H9 (cell line): ENCODE measurements around the gene PLCXD3. TPM values are rescaled to one million over a fixed set of nuclear protein-coding genes. Genes with fewer than 3 reads are reported as not detected.

Source experiments
- DNase-seq: peaks from one replicate; pipeline ENCODE4 v3.0.0-alpha.2; 2017
- H2AFZ ChIP-seq: one replicate; pipeline ENCODE4 v1.6.1; 2013; ENCODE audit warnings: mild to moderate bottlenecking, low read length, control low read depth, moderate library complexity
- H2AK5ac ChIP-seq: 2 replicates; pipeline ENCODE4 v1.6.1; 2013; ENCODE audit warnings: low read length, control low read depth, mixed read lengths; ENCODE audit not compliant: insufficient read length
- H2BK120ac ChIP-seq: one replicate; pipeline ENCODE4 v1.6.1; 2013; ENCODE audit warnings: low read depth, mild to moderate bottlenecking, low read length, control low read depth, inconsistent platforms; ENCODE audit not compliant: poor library complexity, severe bottlenecking
- H2BK12ac ChIP-seq: 2 replicates; pipeline ENCODE4 v1.6.1; 2013; ENCODE audit warnings: low read length, control low read depth, mixed read lengths, low read depth; ENCODE audit not compliant: insufficient read length
- H2BK15ac ChIP-seq: 2 replicates; pipeline ENCODE4 v1.6.1; 2013; ENCODE audit warnings: low read depth, low read length, control low read depth
- H2BK20ac ChIP-seq: one replicate; pipeline ENCODE4 v1.6.1; 2013; ENCODE audit warnings: low read depth, mild to moderate bottlenecking, low read length, control low read depth, inconsistent platforms; ENCODE audit not compliant: poor library complexity, severe bottlenecking
- H2BK5ac ChIP-seq: 2 replicates; pipeline ENCODE4 v1.6.1; 2013; ENCODE audit warnings: low read length, control low read depth, mixed read lengths; ENCODE audit not compliant: insufficient read length
- H3K14ac ChIP-seq: 2 replicates; pipeline ENCODE4 v1.6.1; 2013; ENCODE audit warnings: low read length, control low read depth; ENCODE audit not compliant: insufficient read depth
- H3K18ac ChIP-seq: 2 replicates; pipeline ENCODE4 v1.6.1; 2013; ENCODE audit warnings: low read depth, mild to moderate bottlenecking, mixed read lengths, low read length, control low read depth; ENCODE audit not compliant: insufficient read length
- H3K23ac ChIP-seq: 2 replicates; pipeline ENCODE4 v1.6.1; 2013; ENCODE audit warnings: low read length, control low read depth, mixed read lengths, low read depth; ENCODE audit not compliant: insufficient read length
- H3K23me2 ChIP-seq: 2 replicates; pipeline ENCODE4 v1.6.1; 2013; ENCODE audit warnings: low read depth, mild to moderate bottlenecking, mixed read lengths, low read length, control low read depth; ENCODE audit not compliant: insufficient read length, poor library complexity, severe bottlenecking
- H3K27ac ChIP-seq: 2 replicates; pipeline ENCODE4 v1.5.1; 2013; ENCODE audit warnings: low read length, control low read depth, mixed read lengths, low read depth; ENCODE audit not compliant: insufficient read length
- H3K27me3 ChIP-seq: 2 replicates; pipeline ENCODE4 v1.6.1; 2013; ENCODE audit warnings: low read length, control low read depth, inconsistent platforms; ENCODE audit not compliant: insufficient read depth
- H3K4ac ChIP-seq: 2 replicates; pipeline ENCODE4 v1.6.1; 2013; ENCODE audit warnings: low read depth, mild to moderate bottlenecking, control low read depth, inconsistent platforms, low read length, moderate library complexity
- H3K4me1 ChIP-seq: 2 replicates; pipeline ENCODE4 v1.6.1; 2013; ENCODE audit warnings: low read length, control low read depth, inconsistent platforms; ENCODE audit not compliant: insufficient read depth
- H3K4me2 ChIP-seq: 2 replicates; pipeline ENCODE4 v1.6.1; 2013; ENCODE audit warnings: low read length, control low read depth, mixed read lengths; ENCODE audit not compliant: insufficient read length, insufficient read depth
- H3K56ac ChIP-seq: 2 replicates; pipeline ENCODE4 v1.6.1; 2013; ENCODE audit warnings: low read depth, mild to moderate bottlenecking, mixed read lengths, low read length, control low read depth; ENCODE audit not compliant: insufficient read length
- H3K79me1 ChIP-seq: 2 replicates; pipeline ENCODE4 v1.6.1; 2013; ENCODE audit warnings: low read depth, mild to moderate bottlenecking, moderate library complexity, low read length, control low read depth, inconsistent platforms; ENCODE audit not compliant: insufficient read depth, poor library complexity, severe bottlenecking
- H3K79me2 ChIP-seq: 2 replicates; pipeline ENCODE4 v1.6.1; 2013; ENCODE audit warnings: low read length, control low read depth, inconsistent platforms; ENCODE audit not compliant: insufficient read depth
- H3K9ac ChIP-seq: 2 replicates; pipeline ENCODE4 v1.6.1; 2013; ENCODE audit warnings: low read length, control low read depth, mixed read lengths; ENCODE audit not compliant: insufficient read length; ENCODE audit errors: extremely low read depth
- H3K9me3 ChIP-seq: one replicate; pipeline ENCODE4 v1.6.1; 2013; ENCODE audit warnings: low read depth, low read length, inconsistent platforms; ENCODE audit not compliant: control insufficient read depth
- H3T11ph ChIP-seq: one replicate; pipeline ENCODE4 v1.6.1; 2013; ENCODE audit warnings: mild to moderate bottlenecking, low read length, control low read depth, inconsistent platforms
- H4K20me1 ChIP-seq: one replicate; pipeline ENCODE4 v1.6.1; 2013; ENCODE audit not compliant: control insufficient read depth, insufficient read length, insufficient read depth
- H4K5ac ChIP-seq: 2 replicates; pipeline ENCODE4 v1.6.1; 2013; ENCODE audit warnings: low read depth, mild to moderate bottlenecking, mixed read lengths, low read length, control low read depth; ENCODE audit not compliant: insufficient read length
- H4K8ac ChIP-seq: replicated peaks from 2 replicates; pipeline ENCODE4 v1.6.1; 2013; ENCODE audit warnings: low read length, control low read depth, mixed read lengths, low read depth; ENCODE audit not compliant: insufficient read length
- H4K91ac ChIP-seq: 2 replicates; pipeline ENCODE4 v1.6.1; 2013; ENCODE audit warnings: low read depth, mild to moderate bottlenecking, moderate library complexity, mixed read lengths, low read length, control low read depth; ENCODE audit not compliant: insufficient read length
- H3K27ac Mint-ChIP-seq, 3 experiments: 2 replicates in 2 of 3; 3 replicates in 1 of 3; pipeline ENCODE4 v1.8.0; 2020 to 2021; ENCODE audit warnings: mixed read lengths in 3 of 3, mild to moderate bottlenecking in 1 of 3, moderate library complexity in 1 of 3
- H3K27me3 Mint-ChIP-seq: 2 replicates; pipeline ENCODE4 v1.8.0; 2021; ENCODE audit warnings: low read depth, mild to moderate bottlenecking, moderate library complexity, mixed read lengths
- H3K36me3 Mint-ChIP-seq, 3 experiments: 2 replicates in 2 of 3; 3 replicates in 1 of 3; pipeline ENCODE4 v1.8.0; 2020 to 2021; ENCODE audit warnings: low read depth in 3 of 3, mixed read lengths in 3 of 3; ENCODE audit not compliant: insufficient read depth in 1 of 3
- H3K4me1 Mint-ChIP-seq, 2 experiments: 2 replicates each; pipeline ENCODE4 v1.8.0; 2020; ENCODE audit warnings: mixed read lengths in 2 of 2
- H3K4me3 Mint-ChIP-seq, 2 experiments: 2 replicates in 1 of 2; 3 replicates in 1 of 2; pipeline ENCODE4 v1.8.0; 2020 to 2021; ENCODE audit warnings: mild to moderate bottlenecking in 2 of 2, mixed read lengths in 2 of 2, moderate library complexity in 1 of 2
- H3K9me3 Mint-ChIP-seq, 2 experiments: 2 replicates in 1 of 2; 3 replicates in 1 of 2; pipeline ENCODE4 v1.8.0; 2020; ENCODE audit warnings: mild to moderate bottlenecking in 2 of 2, mixed read lengths in 2 of 2, moderate library complexity in 1 of 2
- WGBS: extraction: QIAGEN DNeasy Blood & Tissue Kit; methylation state at CpG from one replicate; pipeline ENCODE4 v1.1.7; 2013; ENCODE audit warnings: missing lambda C conversion rate, low lambda C conversion rate, mixed read lengths; ENCODE audit not compliant: insufficient read length; ENCODE audit errors: extremely low coverage; 5-methylcytosine and 5-hydroxymethylcytosine counted together
- total RNA-seq: library from RNA; stranded (reverse); gene quantifications from 2 replicates; pipeline ENCODE4 v1.2.1, GENCODE V29; 2021
- TF ChIP-seq, protein P1 (sequence below): fragments of 200-600 bp; sonication (generic); conservative IDR thresholded peaks from 3 replicates; pipeline ENCODE4 v1.8.0; 2021; ENCODE audit warnings: antibody characterized with exemption, mild to moderate bottlenecking

The PLCXD3 gene
- total RNA-seq, 1 experiment from 2014 or later, result not detected

DNA sequence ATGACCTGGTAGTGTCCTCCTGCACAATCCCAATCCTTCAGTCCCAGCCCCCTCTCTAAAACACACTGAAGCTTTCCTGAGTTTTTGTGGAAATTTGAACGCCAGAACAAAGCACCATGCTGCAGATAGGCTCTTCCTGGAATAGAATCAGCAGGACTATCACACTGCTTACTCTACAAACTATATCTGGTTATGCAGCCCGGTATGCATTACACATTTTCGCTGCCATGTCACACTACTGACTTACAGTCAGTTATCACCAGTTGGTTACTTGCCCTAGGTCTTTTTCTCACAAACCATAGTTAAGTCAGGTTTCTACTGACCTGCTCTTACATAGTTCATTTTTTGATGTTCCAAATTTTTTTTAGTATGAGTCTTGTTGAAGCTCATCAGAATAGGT is 24.9 kb downstream of the PLCXD3 start:
- H3K18ac ChIP-seq, result no peak overlapping the region
- no peaks in the 10 kb centered on the region for H3K79me2 ChIP-seq
- H2AFZ ChIP-seq, result no peak overlapping the region
- no peak overlapping the region for H3K56ac ChIP-seq
- no peaks in the 10 kb centered on the region for H3K27me3 ChIP-seq
- no peaks in the 10 kb centered on the region for H3K9me3 ChIP-seq
- no peak overlapping the region for H3T11ph ChIP-seq
- H3K4me1 ChIP-seq, result no peaks in the 10 kb centered on the region
- no peak overlapping the region for H3K4me2 ChIP-seq
- no peak overlapping the region for H2BK12ac ChIP-seq
- Mint-ChIP-seq H3K9me3 (peaks cover 0 to 2% of the 10 kb centered on the region in 2 experiments; a peak in 2 of 5 replicates), H3K27ac (no peak overlapping the region), H3K27me3 (peaks cover 4% of the 10 kb centered on the region; the same call in 1 of the 2 replicates), H3K36me3 (no peaks in the 10 kb centered on the region), H3K4me3 (no peak overlapping the region), H3K4me1 (no peaks in the 10 kb centered on the region)
- no peak overlapping the region for H2BK120ac ChIP-seq
- TF ChIP-seq, protein P1, sequence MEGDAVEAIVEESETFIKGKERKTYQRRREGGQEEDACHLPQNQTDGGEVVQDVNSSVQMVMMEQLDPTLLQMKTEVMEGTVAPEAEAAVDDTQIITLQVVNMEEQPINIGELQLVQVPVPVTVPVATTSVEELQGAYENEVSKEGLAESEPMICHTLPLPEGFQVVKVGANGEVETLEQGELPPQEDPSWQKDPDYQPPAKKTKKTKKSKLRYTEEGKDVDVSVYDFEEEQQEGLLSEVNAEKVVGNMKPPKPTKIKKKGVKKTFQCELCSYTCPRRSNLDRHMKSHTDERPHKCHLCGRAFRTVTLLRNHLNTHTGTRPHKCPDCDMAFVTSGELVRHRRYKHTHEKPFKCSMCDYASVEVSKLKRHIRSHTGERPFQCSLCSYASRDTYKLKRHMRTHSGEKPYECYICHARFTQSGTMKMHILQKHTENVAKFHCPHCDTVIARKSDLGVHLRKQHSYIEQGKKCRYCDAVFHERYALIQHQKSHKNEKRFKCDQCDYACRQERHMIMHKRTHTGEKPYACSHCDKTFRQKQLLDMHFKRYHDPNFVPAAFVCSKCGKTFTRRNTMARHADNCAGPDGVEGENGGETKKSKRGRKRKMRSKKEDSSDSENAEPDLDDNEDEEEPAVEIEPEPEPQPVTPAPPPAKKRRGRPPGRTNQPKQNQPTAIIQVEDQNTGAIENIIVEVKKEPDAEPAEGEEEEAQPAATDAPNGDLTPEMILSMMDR, result no peak
- H4K5ac ChIP-seq, result no peak overlapping the region
- DNase-seq, result no peak
- no peak overlapping the region for H4K91ac ChIP-seq
- H2BK15ac ChIP-seq, result no peak overlapping the region
- no peaks in the 10 kb centered on the region for H4K20me1 ChIP-seq
- no peak overlapping the region for H2BK20ac ChIP-seq
- H3K4ac ChIP-seq, result no peak overlapping the region
- no peak overlapping the region for H2AK5ac ChIP-seq
- no peak overlapping the region for H4K8ac ChIP-seq
- H3K9ac ChIP-seq, result no peak overlapping the region
- H3K23ac ChIP-seq, result no peak overlapping the region
- H3K23me2 ChIP-seq, result no peaks in the 10 kb centered on the region
- no peak overlapping the region for H2BK5ac ChIP-seq
- no peak overlapping the region for H3K27ac ChIP-seq
- H3K14ac ChIP-seq, result no peak overlapping the region
- H3K79me1 ChIP-seq, result no peaks in the 10 kb centered on the region
- no CpG with 5 or more reads among the region's 3 CpGs for whole genome bisulfite sequencing
